HG02571 (cell line): ENCODE results near the gene EXOC3L4.
"Not testable (repeated sequence)": the region's sequence is repeated elsewhere in the genome, so short reads cannot be mapped to it uniquely, and the experiment has no call there.

Experiments used
- ATAC-seq: cut with Tn5 transposase; IDR thresholded peaks from one replicate; pipeline ENCODE4 v1.9.1; 2021; ENCODE audit warnings: mild to moderate bottlenecking, moderate library complexity; ENCODE audit not compliant: unreplicated experiment

EXOC3L4 gene

DNA sequence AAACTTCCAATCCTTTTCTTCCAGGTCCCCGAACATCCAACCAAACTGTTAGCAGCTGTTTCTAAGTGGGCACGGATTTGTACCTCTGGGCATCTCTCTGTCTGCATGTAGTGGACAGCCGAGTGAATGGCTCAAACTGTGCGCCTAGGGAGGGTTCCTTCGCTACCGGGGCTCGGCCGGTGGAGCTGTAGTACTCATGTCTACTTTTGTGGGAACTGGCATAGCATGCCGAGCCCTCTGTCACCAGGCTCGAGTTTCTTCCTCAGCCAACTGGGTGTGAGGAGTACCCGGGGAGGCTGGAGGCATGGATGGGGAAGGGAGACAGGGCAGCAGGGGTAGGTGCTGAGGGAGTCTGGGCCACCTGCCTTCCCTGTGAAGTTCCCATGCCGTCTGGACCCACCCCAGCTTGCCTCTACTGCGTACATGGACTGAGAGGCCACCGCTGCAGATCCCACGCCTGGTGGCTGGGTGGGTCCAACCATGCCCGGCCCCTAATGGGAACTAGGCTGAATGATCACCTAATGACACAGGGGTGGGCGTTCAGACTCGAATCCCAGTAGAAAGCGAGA lies 51.7 kb downstream of the EXOC3L4 start:
- ATAC-seq = no peak

GRCh38 chr14:103149351-103150237 lies 55.1 kb downstream of the EXOC3L4 start:
- ATAC-seq = no peak

DNA sequence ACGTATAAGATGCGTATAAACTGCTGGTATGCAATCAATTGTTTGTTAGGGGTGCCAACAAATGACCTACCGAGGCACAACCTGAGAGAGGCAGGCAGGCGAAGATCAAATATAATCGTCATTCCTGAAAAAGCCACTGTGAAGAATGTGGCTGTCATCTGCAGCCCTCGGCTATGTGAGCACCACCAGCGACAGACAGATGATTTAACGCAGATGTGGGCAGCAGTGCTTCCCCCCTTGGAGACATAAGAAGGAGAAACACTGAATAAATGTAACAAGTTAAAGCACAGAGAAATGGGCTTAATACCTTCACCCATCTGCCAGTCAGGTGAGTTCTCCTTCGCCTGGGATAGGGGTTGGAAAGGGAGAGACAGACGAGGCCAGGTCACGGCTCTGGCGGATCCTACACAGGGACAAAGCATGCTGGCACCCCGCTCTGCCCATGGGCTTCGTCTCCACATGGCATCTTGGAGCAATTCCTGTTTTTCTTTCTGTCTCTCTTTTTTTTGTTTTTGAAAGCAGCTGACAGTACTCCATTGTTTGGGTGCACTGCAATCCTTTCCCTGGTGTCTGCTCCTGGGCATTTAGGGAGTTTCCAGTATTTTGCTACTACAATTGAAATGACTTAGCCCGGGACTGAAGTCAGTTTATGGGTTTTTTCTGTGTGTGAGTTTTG lies 56.9 kb downstream of the EXOC3L4 start:
- ATAC-seq = no peak

- no peak for ATAC-seq
Observed at GRCh38 chr14:103155010-103155409, 60.5 kb downstream of the EXOC3L4 start.

DNA sequence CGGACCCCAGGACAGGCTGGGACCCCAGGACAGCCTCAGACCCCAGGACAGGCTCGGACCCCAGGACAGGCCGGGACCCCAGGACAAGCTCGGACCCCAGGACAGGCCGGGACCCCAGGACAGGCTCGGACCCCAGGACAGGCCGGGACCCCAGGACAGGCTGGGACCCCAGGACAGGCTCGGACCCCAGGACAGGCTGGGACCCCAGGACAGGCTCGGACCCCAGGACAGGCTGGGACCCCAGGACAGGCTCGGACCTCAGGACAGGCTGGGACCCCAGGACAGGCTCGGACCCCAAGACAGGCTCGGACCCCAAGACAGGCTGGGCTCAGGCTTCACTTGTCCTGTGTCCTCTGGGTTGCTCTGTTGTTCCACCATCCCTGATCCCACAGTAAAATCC lies 60.9 kb downstream of the EXOC3L4 start:
- not testable (repeated sequence) for ATAC-seq

- ATAC-seq = no peak
Observed at GRCh38 chr14:103155826-103156394, 61.4 kb downstream of the EXOC3L4 start.

- no peak for ATAC-seq
Observed at GRCh38 chr14:103156651-103157378, 62.3 kb downstream of the EXOC3L4 start.

- ATAC-seq = no peak
Observed at GRCh38 chr14:103157969-103158368, 63.4 kb downstream of the EXOC3L4 start.

DNA sequence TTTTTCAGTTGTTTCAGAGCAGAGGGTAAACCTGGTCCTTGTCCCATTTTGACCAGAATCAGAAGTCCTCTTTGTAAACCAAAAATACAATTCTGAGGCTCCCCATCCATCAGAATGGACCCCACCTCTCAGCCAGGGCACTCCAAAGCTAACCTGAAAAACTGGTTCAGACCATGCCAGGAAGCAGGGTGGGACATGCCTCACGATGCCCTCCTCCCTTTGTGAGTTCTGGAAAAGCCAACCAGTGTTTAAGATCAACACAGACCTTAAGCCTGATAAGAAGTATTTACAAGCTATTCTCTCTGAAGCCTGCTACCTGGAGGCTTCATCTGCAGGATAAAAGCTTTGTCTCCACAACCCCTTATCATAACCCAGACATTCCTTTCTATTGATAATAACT lies 64.2 kb downstream of the EXOC3L4 start:
- ATAC-seq = no peak
